GM23338 (cell line): ENCODE results near the gene TRPC4AP. TPM values are rescaled to one million over a fixed set of nuclear protein-coding genes. Genes with fewer than 3 reads are reported as not detected.

Source experiments
- ATAC-seq: fragments of 200-7000 bp; cut with Tn5 transposase; 3 replicates; pipeline ENCODE4 v1.9.1; 2020
- DNase-seq: peaks from one replicate; pipeline ENCODE4 v3.0.0-alpha.2; 2015; ENCODE audit warnings: low spot score
- H2AFZ ChIP-seq: fragments of 200-600 bp; sonication (generic); 2 replicates; pipeline ENCODE4 v1.8.0; 2016; ENCODE audit warnings: antibody characterized with exemption, mild to moderate bottlenecking, moderate library complexity
- H3F3A ChIP-seq: fragments of 200-600 bp; sonication (generic); replicated peaks from 2 replicates; pipeline ENCODE4 v1.8.0; 2017; ENCODE audit warnings: antibody characterized with exemption, mixed run types, low read depth
- H3K27ac ChIP-seq: fragments of 200-600 bp; sonication (generic); 2 replicates; pipeline ENCODE4 v1.6.1; 2016; ENCODE audit warnings: low read depth
- H3K27me3 ChIP-seq: fragments of 200-600 bp; sonication (generic); 2 replicates; pipeline ENCODE4 v1.8.0; 2016; ENCODE audit warnings: mild to moderate bottlenecking, mixed run types, moderate library complexity; ENCODE audit not compliant: insufficient read depth
- H3K36me3 ChIP-seq: fragments of 200-600 bp; sonication (generic); 2 replicates; pipeline ENCODE4 v1.8.0; 2016; ENCODE audit warnings: mild to moderate bottlenecking; ENCODE audit not compliant: insufficient read depth
- H3K4me1 ChIP-seq: fragments of 200-600 bp; sonication (generic); 2 replicates; pipeline ENCODE4 v1.8.0; 2016; ENCODE audit warnings: mild to moderate bottlenecking, moderate library complexity; ENCODE audit not compliant: insufficient read depth
- H3K4me2 ChIP-seq: fragments of 200-600 bp; sonication (generic); 2 replicates; pipeline ENCODE4 v1.7.1; 2017; ENCODE audit warnings: mixed run types
- H3K4me3 ChIP-seq: fragments of 200-600 bp; sonication (generic); 2 replicates; pipeline ENCODE4 v1.6.1; 2016; ENCODE audit warnings: mixed run types
- H3K79me2 ChIP-seq: fragments of 200-600 bp; sonication (generic); replicated peaks from 2 replicates; pipeline ENCODE4 v1.8.0; 2017; ENCODE audit warnings: mild to moderate bottlenecking; ENCODE audit not compliant: insufficient read depth
- H3K9me2 ChIP-seq: fragments of 200-600 bp; sonication (generic); 2 replicates; pipeline ENCODE4 v1.8.0; 2017; ENCODE audit not compliant: insufficient read depth
- H4K20me1 ChIP-seq: fragments of 200-600 bp; sonication (generic); replicated peaks from 2 replicates; pipeline ENCODE4 v1.8.0; 2017; ENCODE audit warnings: mild to moderate bottlenecking; ENCODE audit not compliant: insufficient read depth
- H3K27ac Mint-ChIP-seq: 2 replicates; pipeline ENCODE4 v1.8.0; 2020; ENCODE audit warnings: inconsistent platforms, mild to moderate bottlenecking, moderate library complexity, mixed read lengths
- H3K27me3 Mint-ChIP-seq: 3 replicates; pipeline ENCODE4 v1.8.0; 2022; ENCODE audit warnings: low read depth, mild to moderate bottlenecking, moderate library complexity, mixed read lengths, inconsistent platforms; ENCODE audit not compliant: insufficient read depth, poor library complexity
- H3K36me3 Mint-ChIP-seq: 3 replicates; pipeline ENCODE4 v1.8.0; 2021; ENCODE audit warnings: low read depth, mild to moderate bottlenecking, inconsistent platforms, moderate library complexity, mixed read lengths
- H3K4me1 Mint-ChIP-seq: 3 replicates; pipeline ENCODE4 v1.8.0; 2020; ENCODE audit warnings: mild to moderate bottlenecking, inconsistent platforms, mixed read lengths
- H3K4me3 Mint-ChIP-seq: 3 replicates; pipeline ENCODE4 v1.8.0; 2021; ENCODE audit warnings: moderate library complexity, mild to moderate bottlenecking, inconsistent platforms, mixed read lengths
- H3K9me3 Mint-ChIP-seq: 3 replicates; pipeline ENCODE4 v1.8.0; 2020; ENCODE audit warnings: moderate library complexity, mild to moderate bottlenecking, inconsistent platforms, mixed read lengths
- CREB1 ChIP-seq: fragments of 250-450 bp; sonication (Bioruptor Pico); IDR thresholded peaks from 2 replicates; pipeline ENCODE4 v1.5.0; 2020; ENCODE audit warnings: low read depth, mild to moderate bottlenecking, moderate library complexity
- CTCF ChIP-seq, 2 experiments: fragments of 200-600 bp in 1 of 2; sonication (generic) in 1 of 2; conservative IDR thresholded peaks; 2 replicates each; pipeline versions ENCODE4 v1.5.1 to v1.6.1; 2016 to 2017; ENCODE audit warnings: antibody characterized with exemption in 2 of 2, low read depth in 2 of 2, mild to moderate bottlenecking in 2 of 2, moderate library complexity in 1 of 2
- ETS1 ChIP-seq: IDR thresholded peaks from 2 replicates; pipeline ENCODE4 v1.6.1; 2016; ENCODE audit warnings: antibody characterized with exemption
- EZH2 ChIP-seq: fragments of 200-600 bp; sonication (generic); IDR thresholded peaks from one replicate; pipeline ENCODE4 v1.8.0; 2017; ENCODE audit warnings: antibody characterized with exemption, mild to moderate bottlenecking, low read depth; ENCODE audit not compliant: unreplicated experiment
- EZH2phosphoT487 ChIP-seq: fragments of 200-600 bp; sonication (generic); IDR thresholded peaks from one replicate; pipeline ENCODE4 v1.8.1; 2018; ENCODE audit warnings: antibody characterized with exemption; ENCODE audit not compliant: unreplicated experiment
- JUNB ChIP-seq: IDR thresholded peaks from one replicate; pipeline ENCODE4 v1.6.1; 2016; ENCODE audit warnings: antibody characterized with exemption; ENCODE audit not compliant: unreplicated experiment
- NANOG ChIP-seq: IDR thresholded peaks from 2 replicates; pipeline ENCODE4 v1.6.1; 2016; ENCODE audit warnings: antibody characterized with exemption, borderline replicate concordance
- POLR2AphosphoS5 ChIP-seq: IDR thresholded peaks from 2 replicates; pipeline ENCODE4 v1.6.1; 2016; ENCODE audit warnings: antibody characterized with exemption, low read depth
- REST ChIP-seq: IDR thresholded peaks from one replicate; pipeline ENCODE4 v1.6.1; 2018; ENCODE audit warnings: antibody characterized with exemption; ENCODE audit not compliant: unreplicated experiment
- STAT1 ChIP-seq: IDR thresholded peaks from one replicate; pipeline ENCODE4 v1.6.1; 2016; ENCODE audit warnings: antibody characterized with exemption; ENCODE audit not compliant: unreplicated experiment
- ZNF114 ChIP-seq: fragments of 250-450 bp; sonication (Bioruptor Pico); IDR thresholded peaks from 2 replicates; pipeline ENCODE4 v1.5.0; 2020; ENCODE audit warnings: mild to moderate bottlenecking, moderate library complexity
- ZNF331 ChIP-seq: fragments of 250-450 bp; sonication (Bioruptor Pico); IDR thresholded peaks from 2 replicates; pipeline ENCODE4 v1.5.0; 2020; ENCODE audit warnings: low read depth, mild to moderate bottlenecking, moderate library complexity
- ZNF462 ChIP-seq: fragments of 250-450 bp; sonication (Bioruptor Pico); IDR thresholded peaks from 2 replicates; pipeline ENCODE4 v1.5.0; 2020; ENCODE audit warnings: mild to moderate bottlenecking, moderate library complexity
- polyA plus RNA-seq: library from polyadenylated mRNA; unstranded; fragments of >200 nt; fragmentation: Nextera tagmentation; extraction: Ambion mirVana; gene quantifications from 2 replicates; pipeline ENCODE4 v1.2.1, GENCODE V29; 2016
- total RNA-seq: library from RNA; depleted of rRNA; stranded (reverse); fragments of >200 nt; shearing (Covaris generic); gene quantifications from 2 replicates; pipeline ENCODE4 v1.2.3, GENCODE V29; 2014

TRPC4AP gene
- total and polyA plus RNA-seq, 2 experiments from 2014 or later: 48.8 to 89.5 TPM

- H4K20me1 ChIP-seq: no peaks in the 10 kb centered on the region; the same call in 1 of the 2 replicates
- Mint-ChIP-seq H3K36me3 (no peaks in the 10 kb centered on the region), H3K4me1 (peaks cover 11% of the 10 kb centered on the region), H3K27me3 (peaks cover 20% of the 10 kb centered on the region), H3K9me3 (no peaks in the 10 kb centered on the region; the same call in 2 of the 3 replicates), H3K4me3 (no peak overlapping the region), H3K27ac (no peak overlapping the region)
- no peak overlapping the region for H2AFZ ChIP-seq
- no peaks in the 10 kb centered on the region for H3F3A ChIP-seq
- no peaks in the 10 kb centered on the region for H3K36me3 ChIP-seq
- no peak for DNase-seq
- no peak overlapping the region for H3K4me3 ChIP-seq
- H3K9me2 ChIP-seq: no peaks in the 10 kb centered on the region
- no peak for ATAC-seq
- TF ChIP-seq ZNF331 (CRISPR knock-in tag) (no peak), EZH2 (no peak), ZNF114 (CRISPR knock-in tag) (no peak), NANOG (no peak), ZNF462 (no peak), STAT1 (no peak), JUNB (no peak), POLR2AphosphoS5 (no peak), CTCF (conservative IDR thresholded peaks at IDR 0.05; ENCODE audit: low read depth in 2 of 2) (no peak), REST (no peak), EZH2phosphoT487 (no peak), CREB1 (CRISPR knock-in tag) (no peak), ETS1 (no peak)
- H3K27me3 ChIP-seq: no peaks in the 10 kb centered on the region
- H3K4me2 ChIP-seq: no peak overlapping the region
- H3K79me2 ChIP-seq: no peaks in the 10 kb centered on the region
- H3K4me1 ChIP-seq: peaks cover 5% of the 10 kb centered on the region; the same call in 1 of the 2 replicates
- no peak overlapping the region for H3K27ac ChIP-seq
Observed at GRCh38 chr20:34989670-34990069, 102.9 kb downstream of the TRPC4AP start.
